ENCODE data around the gene MBLAC1.

DNA sequence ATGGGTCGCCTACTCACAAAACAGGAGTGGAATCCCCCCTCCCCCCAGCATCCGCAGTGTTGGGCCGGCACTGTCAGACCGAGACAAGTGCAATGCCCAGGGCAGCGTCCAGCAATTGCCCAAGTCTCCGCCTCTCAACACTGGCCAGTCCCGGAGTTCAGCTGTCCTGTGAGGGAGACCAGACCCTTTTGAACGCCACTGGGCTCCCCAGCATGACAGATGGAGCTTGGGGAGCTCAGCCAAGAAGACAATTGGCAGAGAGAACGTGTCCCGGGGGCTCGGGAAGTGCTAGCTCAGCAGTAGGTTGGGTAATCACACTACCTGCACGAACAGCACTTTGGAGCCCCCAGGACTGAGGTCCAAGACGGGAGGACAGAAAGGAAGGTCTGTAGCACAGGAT lies 33.3 kb upstream of the MBLAC1 start:
- TF ChIP-seq, protein P1, sequence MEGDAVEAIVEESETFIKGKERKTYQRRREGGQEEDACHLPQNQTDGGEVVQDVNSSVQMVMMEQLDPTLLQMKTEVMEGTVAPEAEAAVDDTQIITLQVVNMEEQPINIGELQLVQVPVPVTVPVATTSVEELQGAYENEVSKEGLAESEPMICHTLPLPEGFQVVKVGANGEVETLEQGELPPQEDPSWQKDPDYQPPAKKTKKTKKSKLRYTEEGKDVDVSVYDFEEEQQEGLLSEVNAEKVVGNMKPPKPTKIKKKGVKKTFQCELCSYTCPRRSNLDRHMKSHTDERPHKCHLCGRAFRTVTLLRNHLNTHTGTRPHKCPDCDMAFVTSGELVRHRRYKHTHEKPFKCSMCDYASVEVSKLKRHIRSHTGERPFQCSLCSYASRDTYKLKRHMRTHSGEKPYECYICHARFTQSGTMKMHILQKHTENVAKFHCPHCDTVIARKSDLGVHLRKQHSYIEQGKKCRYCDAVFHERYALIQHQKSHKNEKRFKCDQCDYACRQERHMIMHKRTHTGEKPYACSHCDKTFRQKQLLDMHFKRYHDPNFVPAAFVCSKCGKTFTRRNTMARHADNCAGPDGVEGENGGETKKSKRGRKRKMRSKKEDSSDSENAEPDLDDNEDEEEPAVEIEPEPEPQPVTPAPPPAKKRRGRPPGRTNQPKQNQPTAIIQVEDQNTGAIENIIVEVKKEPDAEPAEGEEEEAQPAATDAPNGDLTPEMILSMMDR (IDR thresholded peaks at IDR 0.05) = no peak
- no peak for TF ChIP-seq POLR2AphosphoS5 (IDR thresholded peaks at IDR 0.05)
